ENCODE results near the gene KCNJ11. TPM values are rescaled to one million over a fixed set of nuclear protein-coding genes. Genes with fewer than 3 reads are reported as not detected.
A peak's percentile ranks its signal among the peaks of the same experiment; 100 is the strongest.

The KCNJ11 gene
- total and polyA plus RNA-seq, 2 of the 8 experiments (the other 6 are each of a cell fraction or from before 2014, with no cell fraction given) = 3.8 to 6.3 TPM

DNA sequence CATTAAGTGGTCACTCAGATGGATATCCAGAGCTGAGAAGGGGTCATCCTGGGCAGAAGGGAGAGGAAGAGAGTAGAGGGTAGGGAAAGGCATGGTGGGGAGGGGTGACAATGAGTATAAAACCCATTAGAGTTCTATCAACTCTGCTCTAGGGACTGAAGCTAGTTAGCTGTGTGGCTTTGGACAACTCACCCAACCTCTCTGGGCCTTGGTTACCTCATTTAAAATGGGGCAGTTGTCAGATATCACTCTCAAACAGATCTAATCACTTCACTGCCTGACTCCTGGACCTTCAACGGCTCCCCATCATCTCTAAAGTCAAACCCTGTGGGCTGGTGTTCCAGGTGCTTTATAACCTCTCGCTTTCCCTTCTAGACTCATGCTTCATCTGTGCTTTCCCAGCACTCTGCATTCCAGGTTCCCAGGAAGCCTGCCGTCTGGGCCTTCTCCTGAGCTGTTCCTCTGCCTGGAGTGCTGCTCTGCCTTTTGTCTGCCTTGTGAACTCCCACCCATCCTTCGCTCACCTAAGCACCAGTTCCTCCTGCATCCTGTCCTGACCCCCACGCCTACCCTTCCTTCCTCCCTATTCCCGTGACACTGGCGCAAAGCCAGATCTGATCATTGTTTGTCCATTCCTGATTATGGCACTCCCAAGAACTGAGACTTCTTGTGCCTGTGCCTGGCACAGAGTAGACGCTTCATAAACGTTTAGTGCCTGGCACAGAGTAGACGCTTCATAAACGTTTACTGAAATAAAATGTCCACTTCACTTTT, 22.3 kb upstream of the KCNJ11 start:
- H2BK15ac ChIP-seq (ENCODE audit: low read length) = no peak overlapping the region
- H4K8ac ChIP-seq (ENCODE audit: extremely low read depth, insufficient read depth, low read length) = no peak overlapping the region
- 0 out of 2 replicates have a peak overlapping the region, but pooled peaks have one; percentile 48 for H2BK20ac ChIP-seq (ENCODE audit: low read length)
- no peak overlapping the region for H4K5ac ChIP-seq (ENCODE audit: insufficient read length, low read depth, low read length)
- H3K4ac ChIP-seq (replicated peaks; ENCODE audit: insufficient read length, low read depth, low read length) = no peak overlapping the region
- H3K79me2 ChIP-seq (ENCODE audit: control insufficient read depth in 1 of 2, insufficient read depth in 2 of 2, low read length in 2 of 2) = no peaks in the 10 kb centered on the region
- H3K56ac ChIP-seq (replicated peaks; ENCODE audit: insufficient read length, low read depth, low read length) = no peak overlapping the region
- H3K14ac ChIP-seq (ENCODE audit: insufficient read length) = no peak overlapping the region
- CTCF ChIA-PET (ENCODE audit: partially characterized antibody) = interaction anchor here (0.6 to 38.8 kb wide), 13 partner anchors 8 to 180 kb away, joined by 3 to 1414 read pairs (median 3); partner anchors contain the start of gene KCNJ11
- TF ChIP-seq NANOG (IDR thresholded peaks at IDR 0.05; ENCODE audit: insufficient read depth, low read depth, low read length, poor library complexity, severe bottlenecking) (no peak), SIX5 (IDR thresholded peaks at IDR 0.05; ENCODE audit: low read depth, low read length) (no peak), POLR2AphosphoS5 (IDR thresholded peaks at IDR 0.05; ENCODE audit: low read depth, low read length) (no peak), JUN (IDR thresholded peaks at IDR 0.05; ENCODE audit: low read depth, low read length) (no peak)
- FAIRE-seq (no peak), DNase-seq (ENCODE audit: low read depth in 1 of 2, low spot score in 2 of 2) (no peak)
- H3K9me3 ChIP-seq (ENCODE audit: insufficient read depth in 2 of 2, low read depth in 1 of 2, low read length in 1 of 2) = no peaks in the 10 kb centered on the region
- H3K23ac ChIP-seq (ENCODE audit: insufficient read length) = no peak overlapping the region
- H4K20me1 ChIP-seq (replicated peaks in 1 of 2; ENCODE audit: control insufficient read depth in 1 of 2, insufficient read depth in 2 of 2, low read length in 2 of 2) = no peaks in the 10 kb centered on the region
- H3K23me2 ChIP-seq (ENCODE audit: low read depth, low read length) = no peaks in the 10 kb centered on the region
- H3K4me1 ChIP-seq (replicated peaks in 1 of 4; ENCODE audit: control insufficient read depth in 3 of 4, insufficient read depth in 4 of 4, low read length in 3 of 4) = peaks cover 0 to 4% (median 3%) of the 10 kb centered on the region in 4 experiments; a peak in 3 of 7 replicates
- H3K27ac ChIP-seq (ENCODE audit: low read depth, low read length) = no peak overlapping the region
- no peak overlapping the region for H2BK120ac ChIP-seq (replicated peaks; ENCODE audit: low read depth, low read length)
- no peak overlapping the region for H2AK5ac ChIP-seq (ENCODE audit: low read depth, low read length)
- no peaks in the 10 kb centered on the region for H3K36me3 ChIP-seq (ENCODE audit: control insufficient read depth in 2 of 4, insufficient read depth in 4 of 4, low read length in 3 of 4)
- no peak overlapping the region for H3K9ac ChIP-seq (replicated peaks in 1 of 4; ENCODE audit: extremely low read depth in 1 of 4, low read depth in 3 of 4, low read length in 3 of 4)
- POLR2A ChIA-PET (ENCODE audit: partially characterized antibody) = interaction anchor here (1.2 kb wide), 1 partner anchor 9 kb away, joined by 3 read pairs; no protein-coding TSS in a partner anchor
- no peak overlapping the region for H3K4me3 ChIP-seq (ENCODE audit: extremely low read depth in 1 of 4, insufficient read depth in 2 of 4, low read depth in 3 of 4, low read length in 4 of 4)
- no peaks in the 10 kb centered on the region for H3K79me1 ChIP-seq (ENCODE audit: low read depth, low read length)
- H3K27me3 ChIP-seq (replicated peaks in 1 of 4; ENCODE audit: control insufficient read depth in 3 of 4, extremely low read depth in 1 of 4, insufficient read depth in 3 of 4, low read length in 3 of 4) = no peaks in the 10 kb centered on the region; a peak in 3 of 7 replicates
- H3K18ac ChIP-seq (ENCODE audit: extremely low read depth, low read length) = no peak overlapping the region
- no peak overlapping the region for H2BK5ac ChIP-seq (ENCODE audit: low read depth, low read length)
- 85% methylated on average over 11 of the region's 11 CpGs; no CpG with 5 or more reads in 1 of the 2 experiments for WGBS, 2 experiments (ENCODE audit: extremely low coverage in 1 of 2, insufficient coverage in 1 of 2, insufficient read length in 1 of 2, insufficient replicate concordance in 2 of 2, low coverage in 1 of 2, low lambda C conversion rate in 2 of 2, missing lambda C conversion rate in 1 of 2)
- no peak overlapping the region for H2AFZ ChIP-seq (ENCODE audit: low read length)
- no peak overlapping the region for H3K4me2 ChIP-seq (ENCODE audit: insufficient read depth in 1 of 2, low read depth in 2 of 2, low read length in 2 of 2)
- no peak overlapping the region for H2BK12ac ChIP-seq (ENCODE audit: low read depth, low read length)
- no peak overlapping the region for H4K91ac ChIP-seq (replicated peaks; ENCODE audit: insufficient read length, low read length)
